GM12801 (cell line): ENCODE results near the gene LRRC10B.

Source experiments
- CTCF ChIP-seq: IDR thresholded peaks from one replicate; pipeline ENCODE4 v1.5.1; 2011; ENCODE audit warnings: control low read depth; ENCODE audit not compliant: insufficient read length; ENCODE audit errors: extremely low read depth

The LRRC10B gene

GRCh38 chr11:61535998-61536675 is 27.6 kb downstream of the LRRC10B start:
- no peak for TF ChIP-seq CTCF

- TF ChIP-seq CTCF = no peak
These were observed 28.2 kb downstream of the LRRC10B start for GRCh38 chr11:61536676-61537270.

GRCh38 chr11:61537326-61537725 is 28.8 kb downstream of the LRRC10B start:
- no peak for TF ChIP-seq CTCF

GRCh38 chr11:61538636-61538961 is 30.1 kb downstream of the LRRC10B start:
- no peak for TF ChIP-seq CTCF

- TF ChIP-seq CTCF = no peak
These were observed 30.5 kb downstream of the LRRC10B start for GRCh38 chr11:61539006-61539405.

GRCh38 chr11:61539831-61540357 is 31.3 kb downstream of the LRRC10B start:
- no peak for TF ChIP-seq CTCF

- no peak for TF ChIP-seq CTCF
These were observed 32.0 kb downstream of the LRRC10B start for GRCh38 chr11:61540528-61540927.
